GM12874 (cell line): ENCODE data around the gene LAMTOR4.

Experiments used
- CTCF ChIP-seq: IDR thresholded peaks from 2 replicates; pipeline ENCODE4 v1.5.1; 2011; ENCODE audit warnings: low read depth, mild to moderate bottlenecking, control low read depth, low read length, moderate library complexity; ENCODE audit not compliant: insufficient read depth

The LAMTOR4 gene

GRCh38 chr7:100152404-100152803 lies 3.7 kb downstream of the LAMTOR4 start:
- no peak for TF ChIP-seq CTCF

DNA sequence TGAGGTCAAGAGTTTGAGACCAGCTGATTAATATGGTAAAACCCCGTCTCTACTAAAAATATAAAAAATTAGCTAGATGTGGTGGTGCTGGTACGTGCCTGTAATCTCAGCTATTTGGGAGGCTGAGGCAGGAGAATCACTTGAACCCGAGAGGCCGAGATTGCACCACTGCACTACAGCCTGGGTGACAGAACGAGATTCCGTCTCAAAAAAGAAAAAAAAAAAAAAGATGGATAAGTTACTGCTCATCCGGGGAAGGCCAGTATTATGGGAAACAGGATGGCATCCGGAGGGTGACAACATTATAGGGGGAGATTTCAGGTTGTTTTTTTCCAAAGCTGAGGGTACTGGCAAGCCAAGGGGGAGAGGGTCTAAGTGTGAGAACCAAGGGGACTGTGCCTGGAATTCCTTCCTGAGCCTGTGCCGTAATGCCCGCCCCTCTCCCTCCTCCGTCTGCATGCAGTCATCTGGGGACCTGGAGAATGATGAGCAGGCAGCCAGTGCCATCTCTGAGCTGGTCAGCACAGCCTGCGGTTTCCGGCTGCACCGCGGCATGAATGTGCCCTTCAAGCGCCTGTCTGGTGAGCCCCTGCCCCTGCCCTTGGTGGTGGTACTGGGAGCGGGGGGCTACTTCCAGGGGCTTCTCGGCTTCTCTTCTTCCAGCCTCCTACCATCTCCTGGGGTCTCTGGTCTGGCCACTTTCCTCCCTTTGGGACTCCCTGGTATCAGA lies 4.4 kb downstream of the LAMTOR4 start:
- no peak for TF ChIP-seq CTCF

DNA sequence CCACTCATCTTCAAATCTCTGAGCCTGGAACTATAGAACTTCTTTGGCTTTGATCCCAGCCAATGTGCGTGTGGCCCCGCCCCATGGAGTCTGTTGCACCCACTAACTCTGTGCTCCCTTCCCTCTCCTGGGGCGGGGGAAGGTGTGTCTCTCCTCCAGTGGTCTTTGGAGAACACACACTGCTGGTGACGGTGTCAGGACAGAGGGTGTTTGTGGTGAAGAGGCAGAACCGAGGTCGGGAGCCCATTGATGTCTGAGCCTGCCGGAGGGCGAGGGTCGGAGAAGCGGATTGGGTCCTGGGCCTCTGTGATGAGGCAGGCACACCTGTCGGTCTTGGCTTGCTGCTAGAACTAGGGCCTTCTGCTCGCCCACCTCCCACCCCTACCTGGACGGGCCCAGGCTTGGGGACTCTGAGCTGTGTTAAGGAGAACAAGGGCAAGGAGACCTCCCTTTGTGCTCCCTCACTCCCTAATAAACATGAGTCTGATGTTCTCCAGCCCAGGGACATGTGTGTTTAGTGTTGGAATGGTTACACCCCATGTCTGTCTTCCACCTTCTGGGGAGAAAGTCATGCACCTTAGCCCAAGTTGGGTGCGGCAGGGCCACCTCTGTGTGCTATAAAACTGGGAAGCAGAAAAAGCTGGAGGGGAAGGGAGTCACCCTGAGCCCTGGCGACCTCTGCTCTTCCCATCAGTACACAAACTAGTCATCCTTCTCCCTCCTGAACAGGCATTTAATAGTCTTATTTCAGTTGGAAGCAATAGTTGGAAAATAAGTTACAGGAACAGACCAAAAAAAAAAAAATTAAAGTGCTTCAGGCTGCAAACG lies 5.2 kb downstream of the LAMTOR4 start:
- TF ChIP-seq CTCF: no peak

DNA sequence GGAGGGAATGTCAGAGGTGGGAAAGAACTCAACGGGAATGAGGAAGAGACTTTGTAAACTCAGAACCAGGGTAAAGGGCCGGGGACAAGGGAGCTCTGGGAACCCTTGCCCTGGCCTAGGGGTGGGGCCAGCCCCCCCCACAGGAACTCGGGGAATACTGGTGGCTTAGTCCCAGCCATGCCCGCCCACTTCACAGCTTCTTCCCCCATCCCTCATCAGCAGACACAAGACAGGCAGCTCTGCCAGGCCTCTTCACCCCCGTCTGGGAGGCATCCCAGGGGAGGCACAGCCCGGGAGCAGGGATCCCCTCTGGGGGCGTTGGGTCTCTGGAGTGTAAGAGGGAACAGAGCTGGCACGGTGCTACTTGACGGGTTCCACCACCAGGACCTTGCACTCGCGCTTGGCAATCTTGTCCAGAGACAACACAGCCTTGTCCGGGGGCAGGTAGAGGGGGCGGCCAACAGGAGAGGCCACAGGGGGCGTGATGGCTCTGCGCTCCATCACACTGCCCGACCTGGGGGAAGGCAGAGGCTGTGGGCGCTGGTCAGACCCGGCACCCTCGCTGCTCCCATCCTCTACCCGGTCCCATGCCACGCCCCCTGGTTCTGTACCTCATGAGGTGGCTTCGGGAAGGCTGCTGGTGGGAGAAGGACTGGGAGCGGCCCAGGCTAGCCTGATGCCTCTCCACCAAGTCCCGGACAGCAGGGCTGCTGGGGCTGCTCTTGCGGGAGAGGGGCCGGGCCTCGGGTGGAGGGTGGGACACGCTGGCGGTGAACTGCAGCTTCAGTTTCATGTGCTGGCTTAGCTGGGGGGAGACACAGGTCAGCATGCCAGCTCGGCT lies 6.2 kb downstream of the LAMTOR4 start:
- no peak for TF ChIP-seq CTCF

GRCh38 chr7:100155553-100156317 lies 7.0 kb downstream of the LAMTOR4 start:
- no peak for TF ChIP-seq CTCF

- no peak for TF ChIP-seq CTCF
Measured at GRCh38 chr7:100156331-100157068, 7.8 kb downstream of the LAMTOR4 start.
